IMR-90 (cell line): Measurements from ENCODE around the gene FAM168A. TPM values are rescaled to one million over a fixed set of nuclear protein-coding genes. Genes with fewer than 3 reads are reported as not detected.

Experiments
- ATAC-seq: fragments of 200-7000 bp; cut with Tn5 transposase; 2 replicates; pipeline ENCODE4 v1.9.1; 2020; ENCODE audit warnings: low read depth, mild to moderate bottlenecking, moderate library complexity
- BruUV-seq: library from RNA; stranded (reverse); fragments of 400-500 nt; replicated peaks from 2 replicates; lab custom pipeline; 2021; lab: Mats Ljungman, UMichigan
- CTCF ChIA-PET: fragments of 300-600 bp; formaldehyde crosslinking; extraction: SDS; loops from one replicate; lab custom pipeline; 2021; ENCODE audit warnings: antibody characterized with exemption; lab: Yijun Ruan, JAX
- POLR2A ChIA-PET: fragments of 300-600 bp; sonication (Branson Sonifier 250); formaldehyde crosslinking; loops from one replicate; lab custom pipeline; 2022; ENCODE audit warnings: antibody characterized with exemption; ENCODE audit not compliant: unreplicated experiment; lab: Charles Lee
- DNase-seq: peaks from one replicate; pipeline ENCODE4 v3.0.0; 2013
- H2AFZ ChIP-seq: replicated peaks from 2 replicates; pipeline ENCODE3; 2013; ENCODE audit warnings: low read length, mild to moderate bottlenecking; ENCODE audit not compliant: poor library complexity
- H2AK5ac ChIP-seq: 2 replicates; pipeline ENCODE4 v1.6.1; 2013; ENCODE audit warnings: low read depth, low read length, inconsistent platforms
- H2AK9ac ChIP-seq: replicated peaks from 2 replicates; pipeline ENCODE3; 2013; ENCODE audit warnings: mild to moderate bottlenecking, low read depth, low read length, moderate library complexity; ENCODE audit not compliant: poor library complexity
- H2BK120ac ChIP-seq: 2 replicates; pipeline ENCODE4 v1.6.1; 2013; ENCODE audit warnings: low read depth, low read length, inconsistent platforms
- H2BK15ac ChIP-seq: 3 replicates; pipeline ENCODE4 v1.6.1; 2013; ENCODE audit warnings: low read depth, low read length, inconsistent platforms
- H2BK20ac ChIP-seq: 2 replicates; pipeline ENCODE4 v1.6.1; 2013; ENCODE audit warnings: low read depth, mild to moderate bottlenecking, inconsistent platforms, low read length, moderate library complexity
- H2BK5ac ChIP-seq: 2 replicates; pipeline ENCODE4 v1.6.1; 2013; ENCODE audit warnings: mild to moderate bottlenecking, low read depth, low read length, inconsistent platforms; ENCODE audit not compliant: poor library complexity, severe bottlenecking
- H3K14ac ChIP-seq: replicated peaks from 2 replicates; pipeline ENCODE4 v1.6.1; 2013; ENCODE audit warnings: low read depth, low read length, inconsistent platforms
- H3K18ac ChIP-seq: 2 replicates; pipeline ENCODE4 v1.6.1; 2013; ENCODE audit warnings: low read depth, low read length, control low read depth
- H3K23ac ChIP-seq: 2 replicates; pipeline ENCODE4 v1.6.1; 2013; ENCODE audit warnings: low read depth, low read length, inconsistent platforms
- H3K27ac ChIP-seq: 2 replicates; pipeline ENCODE4 v1.5.1; 2013; ENCODE audit warnings: mild to moderate bottlenecking, control low read depth, low read length; ENCODE audit not compliant: insufficient read depth
- H3K27me3 ChIP-seq: 2 replicates; pipeline ENCODE4 v1.6.1; 2013; ENCODE audit warnings: low read length; ENCODE audit not compliant: control insufficient read depth, insufficient read depth
- H3K36me3 ChIP-seq: 2 replicates; pipeline ENCODE4 v1.6.1; 2013; ENCODE audit warnings: low read length, mixed read lengths; ENCODE audit not compliant: control insufficient read depth, insufficient read depth
- H3K4ac ChIP-seq: 2 replicates; pipeline ENCODE4 v1.6.1; 2013; ENCODE audit warnings: low read depth, low read length, inconsistent platforms
- H3K4me1 ChIP-seq: 2 replicates; pipeline ENCODE4 v1.6.1; 2013; ENCODE audit warnings: low read length, mixed read lengths; ENCODE audit not compliant: control insufficient read depth, insufficient read depth
- H3K4me2 ChIP-seq: 2 replicates; pipeline ENCODE4 v1.6.1; 2013; ENCODE audit warnings: low read depth, mild to moderate bottlenecking, control low read depth, low read length, moderate library complexity
- H3K4me3 ChIP-seq: 2 replicates; pipeline ENCODE4 v1.5.1; 2013; ENCODE audit warnings: low read depth, mild to moderate bottlenecking, control low read depth, low read length, moderate library complexity; ENCODE audit not compliant: insufficient read depth
- H3K56ac ChIP-seq: 2 replicates; pipeline ENCODE4 v1.6.1; 2013; ENCODE audit warnings: low read length, inconsistent platforms; ENCODE audit not compliant: insufficient read depth; ENCODE audit errors: extremely low read depth
- H3K79me1 ChIP-seq, 2 experiments: 2 replicates each; pipeline ENCODE4 v1.6.1; 2013; ENCODE audit warnings: low read length in 2 of 2, inconsistent platforms in 1 of 2, low read depth in 1 of 2
- H3K9ac ChIP-seq: 2 replicates; pipeline ENCODE4 v1.6.1; 2013; ENCODE audit warnings: low read depth, low read length, control low read depth
- H3K9me1 ChIP-seq: 2 replicates; pipeline ENCODE4 v1.6.1; 2013; ENCODE audit warnings: low read length, inconsistent platforms; ENCODE audit not compliant: insufficient read depth
- H3K9me3 ChIP-seq: 2 replicates; pipeline ENCODE4 v1.6.1; 2013; ENCODE audit warnings: low read length; ENCODE audit not compliant: control insufficient read depth, insufficient read depth
- H4K20me1 ChIP-seq: 2 replicates; pipeline ENCODE4 v1.6.1; 2013; ENCODE audit warnings: low read length, inconsistent platforms; ENCODE audit not compliant: insufficient read depth
- H4K5ac ChIP-seq: 2 replicates; pipeline ENCODE4 v1.6.1; 2013; ENCODE audit warnings: mild to moderate bottlenecking, low read depth, low read length, control low read depth
- H4K8ac ChIP-seq, 2 experiments: 2 replicates each; pipeline ENCODE4 v1.6.1; 2013; ENCODE audit warnings: low read depth in 2 of 2, low read length in 2 of 2, control low read depth in 1 of 2, inconsistent platforms in 1 of 2
- H4K91ac ChIP-seq: 2 replicates; pipeline ENCODE4 v1.6.1; 2013; ENCODE audit warnings: low read depth, low read length, inconsistent platforms; ENCODE audit not compliant: insufficient read depth
- BHLHE40 ChIP-seq: fragments of 150-350 bp; IDR thresholded peaks from 2 replicates; pipeline ENCODE4 v1.6.1; 2016; ENCODE audit warnings: mild to moderate bottlenecking, low read depth, low read length
- CEBPB ChIP-seq: IDR thresholded peaks from 2 replicates; pipeline ENCODE4 v1.6.1; 2012; ENCODE audit warnings: low read depth, low read length, improper control_type of control experiment
- CHD1 ChIP-seq: IDR thresholded peaks from 2 replicates; pipeline ENCODE4 v1.6.1; 2012; ENCODE audit warnings: low read depth, low read length, improper control_type of control experiment
- FOS ChIP-seq: fragments of 150-350 bp; IDR thresholded peaks from 2 replicates; pipeline ENCODE4 v1.6.1; 2016; ENCODE audit warnings: low read depth, low read length
- MAFK ChIP-seq: IDR thresholded peaks from 2 replicates; pipeline ENCODE4 v1.6.1; 2012; ENCODE audit warnings: low read depth, low read length, improper control_type of control experiment
- MAZ ChIP-seq: IDR thresholded peaks from 2 replicates; pipeline ENCODE4 v1.6.1; 2012; ENCODE audit warnings: low read depth, mild to moderate bottlenecking, low read length, improper control_type of control experiment, moderate library complexity, borderline replicate concordance
- MXI1 ChIP-seq: IDR thresholded peaks from 2 replicates; pipeline ENCODE4 v1.6.1; 2012; ENCODE audit warnings: low read depth, mild to moderate bottlenecking, low read length, moderate library complexity, borderline replicate concordance
- NFE2L2 ChIP-seq: fragments of 150-350 bp; IDR thresholded peaks from 2 replicates; pipeline ENCODE4 v1.6.1; 2016; ENCODE audit warnings: low read depth, mild to moderate bottlenecking, low read length
- POLR2A ChIP-seq: IDR thresholded peaks from 2 replicates; pipeline ENCODE4 v1.6.1; 2012; ENCODE audit warnings: mild to moderate bottlenecking, low read depth, low read length
- RAD21 ChIP-seq: IDR thresholded peaks from 2 replicates; pipeline ENCODE4 v1.6.1; 2012; ENCODE audit warnings: low read length, improper control_type of control experiment
- RCOR1 ChIP-seq: IDR thresholded peaks from 2 replicates; pipeline ENCODE4 v1.6.1; 2012; ENCODE audit warnings: mild to moderate bottlenecking, low read length, improper control_type of control experiment; ENCODE audit not compliant: insufficient replicate concordance
- RFX5 ChIP-seq: IDR thresholded peaks from 2 replicates; pipeline ENCODE4 v1.8.0; 2012; ENCODE audit warnings: low read depth, mild to moderate bottlenecking, low read length, moderate library complexity
- SMC3 ChIP-seq: fragments of 150-350 bp; IDR thresholded peaks from 2 replicates; pipeline ENCODE4 v1.6.1; 2016; ENCODE audit warnings: low read depth, mild to moderate bottlenecking, antibody characterized with exemption, low read length, moderate library complexity
- WGBS, 2 experiments: methylation state at CpG; one replicate each; pipeline versions ENCODE4 v1.1.5 to v1.1.7; 2013; ENCODE audit warnings: missing lambda C conversion rate in 2 of 2; ENCODE audit not compliant: insufficient read length in 1 of 2; ENCODE audit errors: extremely low coverage in 2 of 2; 5-methylcytosine and 5-hydroxymethylcytosine counted together
- dilution Hi-C: fragments of 300-500 bp; cut with HindIII; formaldehyde crosslinking; loops from one replicate; pipeline ENCODE4 v1.14.3; 2018; ENCODE audit warnings: low sequenced_read_pairs; ENCODE audit not compliant: unreplicated experiment
- in situ Hi-C: fragments of 300-500 bp; cut with MboI; formaldehyde crosslinking; loops from 3 replicates; pipeline ENCODE4 v1.14.3; 2019; ENCODE audit warnings: low sequenced_read_pairs, inconsistent platforms, mixed read lengths
- intact Hi-C: fragments of 100-400 bp; cut with micrococcal nuclease; formaldehyde crosslinking; loops from 2 replicates; pipeline ENCODE4 v1.10.0; 2022
- polyA plus RNA-seq, 3 experiments: library from polyadenylated mRNA; depleted of rRNA; stranded (reverse); fragments of >200 nt; gene quantifications; 2 replicates each; pipeline ENCODE4 v1.2.3, GENCODE V29; 2012; ENCODE audit warnings: low replicate concordance in 1 of 3
- total RNA-seq: library from RNA; depleted of rRNA; stranded (reverse); fragments of >200 nt; gene quantifications from 2 replicates; pipeline ENCODE4 v1.2.3, GENCODE V29; 2012
- TF ChIP-seq, protein P1 (sequence below): fragments of 150-350 bp; IDR thresholded peaks from 2 replicates; pipeline ENCODE4 v1.6.1; 2016; ENCODE audit warnings: low read depth, mild to moderate bottlenecking, low read length, moderate library complexity, borderline replicate concordance
- TF ChIP-seq, protein P2 (sequence below): conservative IDR thresholded peaks from 2 replicates; pipeline ENCODE4 v1.5.1; 2012; ENCODE audit warnings: mild to moderate bottlenecking, low read depth, low read length, improper control_type of control experiment
- TF ChIP-seq, protein P3 (sequence below): fragments of 150-350 bp; IDR thresholded peaks from 2 replicates; pipeline ENCODE4 v1.6.1; 2017; ENCODE audit warnings: mild to moderate bottlenecking, antibody characterized with exemption, low read length, low read depth

FAM168A gene
- total and polyA plus RNA-seq, 2 of the 4 experiments (the other 2 are of a cell fraction): 13.1 to 22.8 TPM

DNA sequence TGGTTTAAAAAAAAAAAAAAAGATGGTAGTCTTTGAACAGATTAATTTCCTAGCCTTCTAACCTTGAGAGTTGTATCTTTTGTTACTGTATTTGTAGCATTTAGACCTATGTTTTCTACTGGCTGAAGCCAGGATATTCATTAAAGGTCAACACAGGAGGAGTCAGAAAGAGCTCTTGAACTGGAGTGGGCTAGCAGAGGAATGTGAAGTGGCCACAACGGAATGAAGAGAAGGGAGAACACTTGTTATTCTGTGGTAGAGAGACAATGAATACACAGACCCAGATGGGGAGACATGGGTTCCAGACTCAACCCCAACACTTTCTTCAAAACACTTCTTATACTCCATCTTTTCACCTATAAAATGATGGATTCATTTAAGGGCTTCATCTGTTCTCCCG is 133.6 kb downstream of the FAM168A start:
- intact Hi-C loops: no loop called here
- TF ChIP-seq MAZ: no peak
- no peak for TF ChIP-seq CEBPB
- no peak for TF ChIP-seq MAFK
- TF ChIP-seq POLR2A: no peak
- TF ChIP-seq SMC3: no peak
- no peak for TF ChIP-seq RFX5
- TF ChIP-seq RCOR1: no peak
- TF ChIP-seq MXI1: no peak
- no peak for TF ChIP-seq FOS
- TF ChIP-seq, protein P1, sequence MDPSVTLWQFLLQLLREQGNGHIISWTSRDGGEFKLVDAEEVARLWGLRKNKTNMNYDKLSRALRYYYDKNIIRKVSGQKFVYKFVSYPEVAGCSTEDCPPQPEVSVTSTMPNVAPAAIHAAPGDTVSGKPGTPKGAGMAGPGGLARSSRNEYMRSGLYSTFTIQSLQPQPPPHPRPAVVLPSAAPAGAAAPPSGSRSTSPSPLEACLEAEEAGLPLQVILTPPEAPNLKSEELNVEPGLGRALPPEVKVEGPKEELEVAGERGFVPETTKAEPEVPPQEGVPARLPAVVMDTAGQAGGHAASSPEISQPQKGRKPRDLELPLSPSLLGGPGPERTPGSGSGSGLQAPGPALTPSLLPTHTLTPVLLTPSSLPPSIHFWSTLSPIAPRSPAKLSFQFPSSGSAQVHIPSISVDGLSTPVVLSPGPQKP: no peak
- no peak for TF ChIP-seq BHLHE40
- no peak for TF ChIP-seq CHD1
- TF ChIP-seq, protein P2, sequence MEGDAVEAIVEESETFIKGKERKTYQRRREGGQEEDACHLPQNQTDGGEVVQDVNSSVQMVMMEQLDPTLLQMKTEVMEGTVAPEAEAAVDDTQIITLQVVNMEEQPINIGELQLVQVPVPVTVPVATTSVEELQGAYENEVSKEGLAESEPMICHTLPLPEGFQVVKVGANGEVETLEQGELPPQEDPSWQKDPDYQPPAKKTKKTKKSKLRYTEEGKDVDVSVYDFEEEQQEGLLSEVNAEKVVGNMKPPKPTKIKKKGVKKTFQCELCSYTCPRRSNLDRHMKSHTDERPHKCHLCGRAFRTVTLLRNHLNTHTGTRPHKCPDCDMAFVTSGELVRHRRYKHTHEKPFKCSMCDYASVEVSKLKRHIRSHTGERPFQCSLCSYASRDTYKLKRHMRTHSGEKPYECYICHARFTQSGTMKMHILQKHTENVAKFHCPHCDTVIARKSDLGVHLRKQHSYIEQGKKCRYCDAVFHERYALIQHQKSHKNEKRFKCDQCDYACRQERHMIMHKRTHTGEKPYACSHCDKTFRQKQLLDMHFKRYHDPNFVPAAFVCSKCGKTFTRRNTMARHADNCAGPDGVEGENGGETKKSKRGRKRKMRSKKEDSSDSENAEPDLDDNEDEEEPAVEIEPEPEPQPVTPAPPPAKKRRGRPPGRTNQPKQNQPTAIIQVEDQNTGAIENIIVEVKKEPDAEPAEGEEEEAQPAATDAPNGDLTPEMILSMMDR: no peak
- TF ChIP-seq, protein P3, sequence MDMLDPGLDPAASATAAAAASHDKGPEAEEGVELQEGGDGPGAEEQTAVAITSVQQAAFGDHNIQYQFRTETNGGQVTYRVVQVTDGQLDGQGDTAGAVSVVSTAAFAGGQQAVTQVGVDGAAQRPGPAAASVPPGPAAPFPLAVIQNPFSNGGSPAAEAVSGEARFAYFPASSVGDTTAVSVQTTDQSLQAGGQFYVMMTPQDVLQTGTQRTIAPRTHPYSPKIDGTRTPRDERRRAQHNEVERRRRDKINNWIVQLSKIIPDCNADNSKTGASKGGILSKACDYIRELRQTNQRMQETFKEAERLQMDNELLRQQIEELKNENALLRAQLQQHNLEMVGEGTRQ: no peak
- TF ChIP-seq RAD21: no peak
- TF ChIP-seq NFE2L2: no peak

More for the DNA sequence above, 133.6 kb downstream of the FAM168A start:
- H3K14ac ChIP-seq: no peak overlapping the region
- H3K4me1 ChIP-seq: peaks cover 7% of the 10 kb centered on the region
- ATAC-seq: no peak
- no peak overlapping the region for H3K27ac ChIP-seq
- no peak overlapping the region for H2AFZ ChIP-seq
- H2BK15ac ChIP-seq: no peak overlapping the region
- H2BK20ac ChIP-seq: no peak overlapping the region
- no peak overlapping the region for H3K9ac ChIP-seq
- WGBS, 2 experiments: no CpG with 5 or more reads among the region's 2 CpGs
- H3K9me3 ChIP-seq: no peaks in the 10 kb centered on the region
- H4K91ac ChIP-seq: no peak overlapping the region
- H4K20me1 ChIP-seq: no peaks in the 10 kb centered on the region; the same call in 1 of the 2 replicates
- in situ Hi-C loops (no loop called here), dilution Hi-C loops (no loop called here)
- no peak overlapping the region for H3K18ac ChIP-seq
- no peaks in the 10 kb centered on the region for H3K36me3 ChIP-seq
- no peak overlapping the region for H3K56ac ChIP-seq
- H2AK5ac ChIP-seq: no peak overlapping the region
- no peak overlapping the region for H4K5ac ChIP-seq
- no peaks in the 10 kb centered on the region for H3K27me3 ChIP-seq
- 0 out of 2 replicates have a peak, but pooled peaks cover under 1% of the 10 kb centered on the region for H3K9me1 ChIP-seq
- POLR2A ChIA-PET: no interaction called here
- no peak overlapping the region for H4K8ac ChIP-seq
- peaks cover 8% of the 10 kb centered on the region in 2 experiments; a peak in 2 of 4 replicates for H3K79me1 ChIP-seq
- H2BK120ac ChIP-seq: no peak overlapping the region
- no peak overlapping the region for H3K4ac ChIP-seq
- H3K4me2 ChIP-seq: no peak overlapping the region
- DNase-seq: peak; percentile 4
- BruUV-seq: no TSS peak
- no peak overlapping the region for H2AK9ac ChIP-seq
- no peak overlapping the region for H3K4me3 ChIP-seq
- CTCF ChIA-PET: interaction anchor here (0.6 to 3.1 kb wide), 2 partner anchors 15 to 148 kb away, joined by 3 to 18 read pairs; no protein-coding TSS in a partner anchor
- no peak overlapping the region for H2BK5ac ChIP-seq
- no peak overlapping the region for H3K23ac ChIP-seq
